Choroid plexus epithelial cell (primary cell): ENCODE measurements around the gene B4GALT3.

Experiments
- DNase-seq: peaks from one replicate; pipeline ENCODE4 v3.0.0-alpha.2; 2010; ENCODE audit warnings: low read depth
- H3K4me3 ChIP-seq: 2 replicates; pipeline ENCODE4 v1.5.1; 2011; ENCODE audit warnings: low read depth, mild to moderate bottlenecking, control low read depth, low read length, moderate library complexity
- CTCF ChIP-seq: conservative IDR thresholded peaks from 2 replicates; pipeline ENCODE4 v1.5.1; 2011; ENCODE audit warnings: low read depth, mild to moderate bottlenecking, control low read depth, inconsistent platforms, low read length, moderate library complexity

B4GALT3 gene

GRCh38 chr1:161165742-161166668, 11.3 kb downstream of the B4GALT3 start, which contains the start of gene PPOX:
Gene PPOX, plus strand, starts transcription at chr1:161166426. Its CDS starts 422 bp downstream, at chr1:161166848.
- peak; percentile 69 for TF ChIP-seq CTCF
- DNase-seq, result peak; percentile 99
- H3K4me3 ChIP-seq, result peak within 1 kb of the TSS; percentile 84

GRCh38 chr1:161164901-161165610, 12.3 kb downstream of the B4GALT3 start:
- peak overlapping the region; percentile 84 for H3K4me3 ChIP-seq
- TF ChIP-seq CTCF, result no peak
- no peak for DNase-seq

GRCh38 chr1:161163793-161164192, 13.5 kb downstream of the B4GALT3 start:
- no peak for DNase-seq
- no peak overlapping the region for H3K4me3 ChIP-seq
- TF ChIP-seq CTCF, result no peak

GRCh38 chr1:161162806-161163205, 14.5 kb downstream of the B4GALT3 start:
- TF ChIP-seq CTCF, result no peak
- H3K4me3 ChIP-seq, result no peak overlapping the region
- no peak for DNase-seq

- no peak overlapping the region for H3K4me3 ChIP-seq
Observed at GRCh38 chr1:161162052-161162451, 15.3 kb downstream of the B4GALT3 start.

GRCh38 chr1:161161652-161162051, 15.7 kb downstream of the B4GALT3 start:
- no peak overlapping the region for H3K4me3 ChIP-seq
- no peak for TF ChIP-seq CTCF
- DNase-seq, result no peak

More at GRCh38 chr1:161162052-161162451, 15.3 kb downstream of the B4GALT3 start:
- no peak for TF ChIP-seq CTCF
- no peak for DNase-seq
